H7 (cell line): ENCODE measurements around the gene CEACAM3. TPM values are rescaled to one million over a fixed set of nuclear protein-coding genes. Genes with fewer than 3 reads are reported as not detected.

ENCODE experiments used
- total RNA-seq: library from RNA; depleted of rRNA; stranded (reverse); fragments of >200 nt; shearing (Covaris generic); gene quantifications from 2 replicates; pipeline ENCODE4 v1.2.3, GENCODE V29; 2014; rRNA removed

The CEACAM3 gene
- total RNA-seq, 1 experiment from 2014 or later, result not detected

Other genes with a start within 250 kb of the CEACAM3 start
- gene CEACAM21, start 220.4 kb upstream of the CEACAM3 start, total RNA-seq, result not detected in 2 replicates
- gene CEACAM4, start 169.5 kb upstream of the CEACAM3 start, total RNA-seq, result not detected in 2 replicates
- not detected in 2 replicates for gene CEACAM7, start 108.3 kb upstream of the CEACAM3 start, total RNA-seq
- gene CEACAM5, start 88.0 kb upstream of the CEACAM3 start, total RNA-seq, result not detected in 2 replicates
- gene CEACAM6, start 41.1 kb upstream of the CEACAM3 start, total RNA-seq, result not detected in 2 replicates
- not detected in 2 replicates for gene LYPD4, start 48.1 kb downstream of the CEACAM3 start, total RNA-seq
- gene DMRTC2, start 48.5 kb downstream of the CEACAM3 start, total RNA-seq, result not detected in 2 replicates
- 2,022 and 3,019 TPM in 2 replicates for gene RPS19, start 63.7 kb downstream of the CEACAM3 start, total RNA-seq
- gene CD79A, start 80.7 kb downstream of the CEACAM3 start, total RNA-seq, result 0.55 TPM in 1 of 2 replicates, not detected in the other
- 34.3 and 40.7 TPM in 2 replicates for gene ARHGEF1, start 86.6 kb downstream of the CEACAM3 start, total RNA-seq
- 0.15 TPM in 1 of 2 replicates, not detected in the other for gene ERFL, start 131.9 kb downstream of the CEACAM3 start, total RNA-seq
- 140 and 163 TPM in 2 replicates for gene RABAC1, start 162.7 kb downstream of the CEACAM3 start, total RNA-seq
- gene ATP1A3, start 197.6 kb downstream of the CEACAM3 start, total RNA-seq, result 9.9 and 11.9 TPM in 2 replicates